Measurements from ENCODE around the gene CREBRF. TPM values are rescaled to one million over a fixed set of nuclear protein-coding genes. Genes with fewer than 3 reads are reported as not detected.

The CREBRF gene
- total and polyA plus RNA-seq, 7 donors, result 4.4 to 58.5 (median 47.9) TPM

GRCh38 chr5:173172166-173172565 is 116.0 kb downstream of the CREBRF start:
- H3K4me3 ChIP-seq, result no peak overlapping the region
- H3K36me3 ChIP-seq, result no peaks in the 10 kb centered on the region
- no peaks in the 10 kb centered on the region for H3K9me3 ChIP-seq
- intact Hi-C loops (cut with DNase I), result no loop called here
- WGBS, 2 donors, result 82 to 84% methylated on average over 8 of the region's 8 CpGs
- no peak for TF ChIP-seq POLR2AphosphoS5 (IDR thresholded peaks at IDR 0.05)
- no peak for TF ChIP-seq EP300 (IDR thresholded peaks at IDR 0.05)
- no peak for TF ChIP-seq CTCF (IDR thresholded peaks at IDR 0.05)
- no peak for TF ChIP-seq POLR2A (IDR thresholded peaks at IDR 0.05)
- H3K27ac ChIP-seq, result no peak overlapping the region
- DNase-seq, result no peak
- no peaks in the 10 kb centered on the region for H3K4me1 ChIP-seq
- peaks cover 0 to 7% (median 0%) of the 10 kb centered on the region in 3 donors for H3K27me3 ChIP-seq

- peaks cover 0 to 3% (median 0%) of the 10 kb centered on the region in 4 donors for H3K9me3 ChIP-seq
- DNase-seq, result no peak
- TF ChIP-seq POLR2A (IDR thresholded peaks at IDR 0.05) (no peak), POLR2AphosphoS5 (IDR thresholded peaks at IDR 0.05) (no peak), EP300 (IDR thresholded peaks at IDR 0.05) (no peak), CTCF (IDR thresholded peaks at IDR 0.05) (no peak)
- peaks cover 0 to 7% (median 0%) of the 10 kb centered on the region in 3 donors for H3K27me3 ChIP-seq
- H3K4me1 ChIP-seq, result no peaks in the 10 kb centered on the region
- H3K36me3 ChIP-seq, result no peaks in the 10 kb centered on the region
- intact Hi-C loops (cut with DNase I), result no loop called here
- H3K27ac ChIP-seq, result no peak overlapping the region
- WGBS, 2 donors, result 69 to 74% methylated on average over 4 of the region's 4 CpGs
- no peak overlapping the region for H3K4me3 ChIP-seq
Observed at GRCh38 chr5:173175523-173175922, 119.4 kb downstream of the CREBRF start.

GRCh38 chr5:173178369-173178910 is 122.3 kb downstream of the CREBRF start:
- DNase-seq, result no peak
- no peak overlapping the region for H3K27ac ChIP-seq
- H3K4me3 ChIP-seq, result no peak overlapping the region
- H3K9me3 ChIP-seq, result peaks cover 0 to 3% (median 0%) of the 10 kb centered on the region in 4 donors
- WGBS, 2 donors, result 17 to 67% methylated on average over 12 of the region's 12 CpGs
- H3K27me3 ChIP-seq, result peaks cover 0 to 7% (median 0%) of the 10 kb centered on the region in 3 donors
- intact Hi-C loops (cut with DNase I), result no loop called here
- H3K4me1 ChIP-seq, result no peaks in the 10 kb centered on the region
- TF ChIP-seq POLR2AphosphoS5 (IDR thresholded peaks at IDR 0.05), result no peak
- TF ChIP-seq EP300 (IDR thresholded peaks at IDR 0.05), result no peak
- no peak for TF ChIP-seq CTCF (IDR thresholded peaks at IDR 0.05)
- no peak for TF ChIP-seq POLR2A (IDR thresholded peaks at IDR 0.05)
- H3K36me3 ChIP-seq, result no peaks in the 10 kb centered on the region

- Histone ChIP-seq H3K27ac (no peak overlapping the region), H3K4me1 (no peaks in the 10 kb centered on the region), H3K36me3 (no peaks in the 10 kb centered on the region), H3K9me3 (peaks cover 0 to 3% (median 0%) of the 10 kb centered on the region in 4 donors), H3K27me3 (peaks cover 0 to 7% (median 0%) of the 10 kb centered on the region in 3 donors), H3K4me3 (no peak overlapping the region)
- no peak for DNase-seq
- WGBS, 2 donors, result 94% methylated on average over 2 of the region's 2 CpGs
- intact Hi-C loops (cut with DNase I), result no loop called here
- TF ChIP-seq POLR2AphosphoS5 (IDR thresholded peaks at IDR 0.05) (no peak), POLR2A (IDR thresholded peaks at IDR 0.05) (no peak), CTCF (IDR thresholded peaks at IDR 0.05) (no peak), EP300 (IDR thresholded peaks at IDR 0.05) (no peak)
Observed at GRCh38 chr5:173180331-173180730, 124.2 kb downstream of the CREBRF start.

All from sigmoid colon (tissue), 7 donors.